Gastrocnemius medialis (tissue), 4 donors: Measurements from ENCODE around the gene AP2B1.

Source experiments
- POLR2A ChIP-seq, 2 donors: fragments of 450-650 bp; IDR thresholded peaks; one replicate each; pipeline ENCODE4 v1.6.1; 2017; ENCODE audit warnings: antibody characterized with exemption in 2 of 2, mild to moderate bottlenecking in 2 of 2, moderate library complexity in 2 of 2
- TF ChIP-seq, protein P1 (sequence below), 5 experiments: fragments of 450-650 bp in 3 of 5; fragments of 200-600 bp in 2 of 5; sonication (generic) in 2 of 5; IDR thresholded peaks in 4 of 5; conservative IDR thresholded peaks in 1 of 5; 1 replicate in 4 of 5; 2 replicates in 1 of 5; pipeline ENCODE4 v1.5.1; 2016 to 2019; ENCODE audit warnings: antibody characterized with exemption in 5 of 5, mild to moderate bottlenecking in 3 of 5, moderate library complexity in 3 of 5

DNA sequence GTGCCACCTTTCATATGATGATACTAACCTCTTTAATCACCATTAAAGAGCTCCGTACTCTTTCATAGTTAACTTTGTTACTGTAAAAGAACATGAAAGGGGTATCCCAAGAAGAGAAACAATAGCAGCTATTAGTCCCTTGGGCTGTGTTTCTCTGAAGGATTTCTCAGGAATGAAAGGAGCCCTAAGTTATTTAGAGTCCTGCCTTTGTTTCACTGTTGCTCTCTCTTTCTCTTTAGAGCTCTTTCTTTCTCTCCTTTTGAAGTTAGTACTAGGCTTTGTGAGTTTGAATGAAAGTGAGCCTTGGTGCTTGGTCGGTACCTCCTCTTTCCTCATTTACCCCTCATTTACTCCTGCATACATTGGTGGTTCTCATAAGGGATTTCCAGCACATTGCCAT lies 123.8 kb downstream of the AP2B1 start:
- TF ChIP-seq, protein P1, sequence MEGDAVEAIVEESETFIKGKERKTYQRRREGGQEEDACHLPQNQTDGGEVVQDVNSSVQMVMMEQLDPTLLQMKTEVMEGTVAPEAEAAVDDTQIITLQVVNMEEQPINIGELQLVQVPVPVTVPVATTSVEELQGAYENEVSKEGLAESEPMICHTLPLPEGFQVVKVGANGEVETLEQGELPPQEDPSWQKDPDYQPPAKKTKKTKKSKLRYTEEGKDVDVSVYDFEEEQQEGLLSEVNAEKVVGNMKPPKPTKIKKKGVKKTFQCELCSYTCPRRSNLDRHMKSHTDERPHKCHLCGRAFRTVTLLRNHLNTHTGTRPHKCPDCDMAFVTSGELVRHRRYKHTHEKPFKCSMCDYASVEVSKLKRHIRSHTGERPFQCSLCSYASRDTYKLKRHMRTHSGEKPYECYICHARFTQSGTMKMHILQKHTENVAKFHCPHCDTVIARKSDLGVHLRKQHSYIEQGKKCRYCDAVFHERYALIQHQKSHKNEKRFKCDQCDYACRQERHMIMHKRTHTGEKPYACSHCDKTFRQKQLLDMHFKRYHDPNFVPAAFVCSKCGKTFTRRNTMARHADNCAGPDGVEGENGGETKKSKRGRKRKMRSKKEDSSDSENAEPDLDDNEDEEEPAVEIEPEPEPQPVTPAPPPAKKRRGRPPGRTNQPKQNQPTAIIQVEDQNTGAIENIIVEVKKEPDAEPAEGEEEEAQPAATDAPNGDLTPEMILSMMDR (IDR thresholded peaks at IDR 0.05 in 4 of 5, conservative IDR thresholded peaks at IDR 0.05 in 1 of 5) = no peak
- TF ChIP-seq POLR2A (IDR thresholded peaks at IDR 0.05) = no peak
